ENCODE measurements around the gene CYS1.

- TF ChIP-seq, protein P1, sequence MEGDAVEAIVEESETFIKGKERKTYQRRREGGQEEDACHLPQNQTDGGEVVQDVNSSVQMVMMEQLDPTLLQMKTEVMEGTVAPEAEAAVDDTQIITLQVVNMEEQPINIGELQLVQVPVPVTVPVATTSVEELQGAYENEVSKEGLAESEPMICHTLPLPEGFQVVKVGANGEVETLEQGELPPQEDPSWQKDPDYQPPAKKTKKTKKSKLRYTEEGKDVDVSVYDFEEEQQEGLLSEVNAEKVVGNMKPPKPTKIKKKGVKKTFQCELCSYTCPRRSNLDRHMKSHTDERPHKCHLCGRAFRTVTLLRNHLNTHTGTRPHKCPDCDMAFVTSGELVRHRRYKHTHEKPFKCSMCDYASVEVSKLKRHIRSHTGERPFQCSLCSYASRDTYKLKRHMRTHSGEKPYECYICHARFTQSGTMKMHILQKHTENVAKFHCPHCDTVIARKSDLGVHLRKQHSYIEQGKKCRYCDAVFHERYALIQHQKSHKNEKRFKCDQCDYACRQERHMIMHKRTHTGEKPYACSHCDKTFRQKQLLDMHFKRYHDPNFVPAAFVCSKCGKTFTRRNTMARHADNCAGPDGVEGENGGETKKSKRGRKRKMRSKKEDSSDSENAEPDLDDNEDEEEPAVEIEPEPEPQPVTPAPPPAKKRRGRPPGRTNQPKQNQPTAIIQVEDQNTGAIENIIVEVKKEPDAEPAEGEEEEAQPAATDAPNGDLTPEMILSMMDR (IDR thresholded peaks at IDR 0.05): no peak
- TF ChIP-seq POLR2A (IDR thresholded peaks at IDR 0.05): no peak
Observed at GRCh38 chr2:10054424-10054823, 25.8 kb downstream of the CYS1 start.
